SIG-M5 treated with dmso at 0.1 percent for 504 hours (cell line): Measurements from ENCODE around the gene PAX8.
"Not testable (repeated sequence)": the region's sequence is repeated elsewhere in the genome, so short reads cannot be mapped to it uniquely, and the experiment has no call there.

Experiments used
- DNase-seq: peaks from one replicate; lab custom pipeline; 2025; ENCODE audit not compliant: unreplicated experiment; lab: John Stamatoyannopoulos, UW

PAX8 gene

DNA sequence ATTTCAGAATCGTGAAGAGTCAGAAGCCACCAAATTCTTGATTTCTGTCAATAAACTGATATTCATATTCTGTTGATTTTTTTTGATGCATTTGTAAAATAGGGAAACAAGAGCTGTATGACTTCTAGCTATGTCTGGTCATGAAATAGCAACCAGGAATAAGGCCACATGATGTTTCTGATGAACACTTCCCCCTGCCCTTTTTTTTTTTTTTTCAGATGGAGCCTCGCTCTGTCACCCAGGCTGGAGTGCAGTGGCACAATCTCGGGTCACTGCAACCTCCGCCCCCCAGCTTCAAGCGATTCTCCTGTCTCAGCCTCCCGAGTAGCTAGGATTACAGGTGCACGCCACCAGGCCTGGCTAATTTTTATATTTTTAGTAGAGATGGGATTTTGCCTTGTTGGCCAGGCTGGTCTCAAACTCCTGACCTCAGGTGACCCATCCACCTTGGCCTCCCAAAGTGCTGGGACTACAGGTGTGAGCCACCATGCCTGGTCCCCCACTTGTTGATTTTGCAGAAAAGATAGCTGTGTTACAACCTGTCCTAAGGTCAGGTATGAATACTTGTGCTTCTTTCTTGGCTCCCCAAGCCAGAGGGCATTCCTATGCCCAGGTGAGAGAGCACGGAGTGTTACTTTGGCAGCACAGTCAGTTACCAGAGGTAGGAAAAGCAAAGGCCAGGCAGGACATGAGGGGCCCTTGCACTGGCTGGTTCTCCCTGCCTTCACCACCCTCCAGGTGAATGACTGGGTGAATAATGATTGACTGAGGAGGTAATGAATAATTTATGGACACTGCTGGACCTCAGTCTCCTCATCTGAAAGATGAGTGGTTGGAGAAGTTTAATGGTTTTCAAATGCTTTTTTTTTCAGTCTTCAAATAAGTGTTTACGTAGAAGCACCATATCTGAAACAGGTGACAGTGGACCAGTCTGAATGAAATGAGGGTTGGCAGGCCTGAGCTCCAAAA, 39.6 kb downstream of the PAX8 start:
- DNase-seq, result no peak

DNA sequence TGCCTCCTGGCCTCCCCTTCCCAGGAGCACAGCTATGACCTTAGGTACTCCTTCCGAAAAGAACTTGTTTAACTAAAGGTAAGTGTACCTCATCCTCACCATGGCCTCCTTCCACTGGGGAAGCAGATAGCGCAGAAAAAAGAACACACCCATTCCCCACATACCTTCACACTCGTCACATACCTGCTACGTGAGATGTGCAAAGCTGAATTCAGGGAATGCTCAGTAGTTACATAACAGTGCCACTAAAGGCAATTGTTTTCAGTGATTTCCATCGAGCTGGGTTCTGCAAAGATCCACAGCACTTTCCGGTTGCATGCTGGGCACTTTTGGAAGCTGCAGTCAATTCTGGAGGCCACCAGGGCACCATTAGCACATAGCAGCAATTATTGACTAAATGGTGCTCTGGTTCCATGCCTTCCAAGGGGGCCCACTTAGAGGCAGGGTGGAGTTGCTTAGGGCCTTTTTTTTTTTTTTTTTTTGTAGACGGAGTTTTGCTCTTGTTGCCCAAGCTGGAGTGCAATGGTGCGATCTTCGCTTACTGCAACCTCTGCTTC, 41.0 kb downstream of the PAX8 start:
- no peak for DNase-seq

GRCh38 chr2:113236367-113237159, 42.2 kb downstream of the PAX8 start:
- DNase-seq, result no peak

- DNase-seq, result not testable (repeated sequence)
Observed at GRCh38 chr2:113235347-113236226, 43.1 kb downstream of the PAX8 start.

GRCh38 chr2:113234721-113235346, 43.9 kb downstream of the PAX8 start:
- no peak for DNase-seq

DNA sequence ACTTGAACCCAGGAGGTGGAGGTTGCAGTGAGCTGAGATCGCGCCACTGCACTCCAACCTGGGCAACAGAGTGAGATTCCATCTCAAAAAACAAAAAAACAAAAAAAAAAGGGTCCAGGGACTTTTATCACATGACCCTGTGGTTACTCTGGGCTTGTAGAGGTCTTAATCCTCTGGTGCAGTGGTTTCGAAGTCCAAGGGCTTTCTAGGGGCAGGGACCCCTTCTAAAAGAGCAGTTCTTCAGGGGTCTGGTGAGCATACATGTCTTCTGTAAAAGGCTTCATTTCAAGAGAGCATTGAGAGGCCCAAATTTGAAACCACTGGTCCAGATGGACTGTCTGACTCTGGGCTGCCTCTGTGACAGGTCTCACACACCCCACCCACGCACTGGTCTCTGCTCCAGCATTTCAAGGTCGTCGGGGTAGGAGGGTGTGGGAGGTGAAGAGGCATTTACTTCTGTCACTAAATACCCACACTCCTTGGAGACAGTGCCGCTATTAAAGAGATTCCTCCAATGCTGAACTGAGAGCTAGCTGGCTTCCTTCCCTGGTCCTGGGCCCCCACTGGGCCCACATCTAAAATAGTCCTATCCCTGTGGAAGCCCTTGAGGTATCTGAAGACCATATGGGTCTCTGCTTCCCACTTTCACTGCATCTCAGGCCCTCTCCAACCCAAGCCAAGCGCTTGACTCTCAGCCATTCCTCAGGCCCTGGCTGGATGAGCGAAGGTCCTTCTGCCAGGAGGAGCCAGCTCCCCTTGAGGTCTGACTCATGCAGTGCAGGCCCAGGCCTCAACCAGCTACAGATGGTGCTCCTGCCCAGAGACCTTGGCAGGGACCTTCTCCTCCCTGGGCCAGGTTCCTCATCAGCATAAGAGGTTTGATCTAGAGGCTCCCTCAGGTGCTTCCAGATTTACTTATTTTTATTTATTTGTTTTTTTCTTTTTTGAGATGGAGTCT, 44.8 kb downstream of the PAX8 start:
- no peak for DNase-seq

GRCh38 chr2:113232740-113233139, 46.0 kb downstream of the PAX8 start:
- no peak for DNase-seq

- DNase-seq, result no peak
Observed at GRCh38 chr2:113232123-113232522, 46.6 kb downstream of the PAX8 start.

GRCh38 chr2:113231064-113231463, 47.7 kb downstream of the PAX8 start:
- no peak for DNase-seq

GRCh38 chr2:113230531-113230930, 48.2 kb downstream of the PAX8 start:
- peak; percentile 58 for DNase-seq

- no peak for DNase-seq
Observed at GRCh38 chr2:113229795-113230194, 48.9 kb downstream of the PAX8 start.

GRCh38 chr2:113228991-113229716, 49.6 kb downstream of the PAX8 start:
- DNase-seq, result no peak

- no peak for DNase-seq
Observed at GRCh38 chr2:113228351-113228750, 50.4 kb downstream of the PAX8 start.

- no peak for DNase-seq
Observed at GRCh38 chr2:113227698-113228097, 51.0 kb downstream of the PAX8 start.

DNA sequence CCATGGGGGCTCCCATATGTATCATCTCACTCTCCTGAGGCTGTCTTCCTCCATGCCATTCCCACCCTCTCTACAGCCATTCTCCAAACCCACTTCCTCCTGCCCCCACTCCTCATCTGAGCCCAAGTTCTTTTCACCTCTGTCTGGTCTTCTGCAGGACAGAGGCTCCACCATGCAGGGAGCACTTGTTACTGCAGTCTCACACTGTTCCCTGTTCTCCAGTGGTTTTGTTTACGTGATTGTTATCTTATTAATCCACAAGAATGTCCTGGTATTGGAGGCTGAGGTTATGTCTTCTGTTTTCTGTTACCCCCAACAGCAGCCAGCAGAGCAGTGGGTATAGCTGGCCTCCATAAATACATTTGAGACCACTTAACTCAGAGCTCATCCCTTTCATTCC, 51.4 kb downstream of the PAX8 start:
- no peak for DNase-seq

DNA sequence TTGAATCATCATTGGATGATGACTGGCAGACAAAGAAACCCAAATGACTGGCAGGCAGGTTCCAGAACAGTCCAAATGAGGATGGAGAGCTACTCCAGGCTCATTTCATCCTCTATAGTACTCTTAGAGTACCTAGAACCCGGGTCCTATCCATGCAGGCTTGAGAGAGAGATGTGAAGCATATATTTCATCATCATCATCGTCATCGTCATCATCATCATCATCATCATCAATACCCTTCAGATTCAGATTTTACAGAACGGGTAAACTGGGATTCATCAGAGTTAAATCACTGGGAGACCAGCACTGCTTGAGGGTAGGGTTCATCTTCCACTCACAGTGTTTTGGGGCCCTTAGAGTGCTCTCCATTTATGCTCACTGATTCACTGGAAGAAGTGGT, 52.3 kb downstream of the PAX8 start:
- DNase-seq, result no peak

GRCh38 chr2:113225263-113226259, 53.2 kb downstream of the PAX8 start:
- no peak for DNase-seq
